NCI-H2107 (cell line): Measurements from ENCODE around the gene GLUD1.
"Not testable (repeated sequence)": the region's sequence is repeated elsewhere in the genome, so short reads cannot be mapped to it uniquely, and the experiment has no call there.

Source experiments
- DNase-seq: peaks from one replicate; lab custom pipeline; 2025; lab: John Stamatoyannopoulos, UW

GLUD1 gene

DNA sequence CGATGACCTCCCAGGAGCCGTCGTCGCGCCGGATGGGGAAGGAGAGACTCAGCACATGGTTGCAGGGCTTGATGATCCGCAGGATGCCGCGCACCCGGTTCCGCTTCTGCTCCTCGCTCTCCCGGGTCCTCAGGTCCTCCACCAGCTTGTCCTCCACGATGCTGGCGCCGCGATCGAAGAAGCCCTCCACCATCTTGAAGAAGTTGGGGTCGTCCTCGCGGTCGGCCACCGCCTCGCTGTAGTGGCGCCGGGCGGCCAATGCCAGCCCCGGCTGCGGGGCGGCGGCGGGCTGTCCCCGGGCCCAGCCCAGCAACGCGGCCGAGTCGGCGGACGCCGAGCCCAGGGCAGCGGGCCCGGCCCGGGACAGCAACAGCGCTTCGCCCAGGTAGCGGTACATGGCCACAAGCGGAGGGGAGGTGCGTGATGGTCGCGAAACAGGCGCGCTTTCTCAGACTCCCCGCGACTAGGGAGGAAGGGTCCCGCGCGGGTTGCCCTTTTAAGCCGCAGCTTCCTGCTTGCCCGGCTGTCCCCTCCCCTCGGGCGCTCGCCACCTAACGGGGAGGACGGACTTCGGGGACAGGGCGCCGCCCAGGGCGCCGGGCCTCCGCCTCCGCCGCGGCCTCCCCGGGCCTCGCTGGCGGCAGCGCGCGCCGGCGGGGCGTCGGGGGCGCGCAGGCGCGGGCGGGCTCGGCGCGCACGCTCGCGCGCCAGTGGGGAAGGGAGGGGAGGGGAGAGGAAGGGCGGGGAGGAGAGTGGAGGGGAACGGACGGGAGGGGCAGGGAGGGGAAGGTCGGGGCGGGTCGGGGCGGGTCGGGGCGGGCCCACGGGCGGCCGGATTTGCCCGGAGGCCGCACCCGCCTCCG, at the start of gene GLUD1, which contains the start of gene SHLD2:
Gene GLUD1, minus strand, starts transcription at position 471 of the 863 bp plus-strand sequence. Its CDS starts 74 bp downstream, at position 397.
Gene SHLD2, plus strand, starts transcription at position 834 of the 863 bp plus-strand sequence. CDS start 56,149 bp downstream, outside the sequence.
- peak; percentile 30 for DNase-seq

DNA sequence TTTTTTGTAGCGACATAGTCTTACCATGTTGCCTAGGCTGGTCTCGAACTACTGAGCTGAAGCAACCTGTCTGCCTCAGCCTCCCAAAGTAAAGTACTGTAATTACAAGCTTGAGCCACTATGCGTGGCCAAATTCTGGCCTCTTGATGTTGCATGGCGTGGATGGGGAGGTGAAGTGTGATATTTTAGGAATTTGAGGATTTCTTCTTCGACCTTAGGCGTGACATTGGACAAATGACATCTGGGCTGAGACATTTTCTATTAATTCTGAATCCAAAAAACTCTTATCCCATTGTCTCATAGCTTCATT, 48.4 kb upstream of the GLUD1 start:
- not testable (repeated sequence) for DNase-seq

DNA sequence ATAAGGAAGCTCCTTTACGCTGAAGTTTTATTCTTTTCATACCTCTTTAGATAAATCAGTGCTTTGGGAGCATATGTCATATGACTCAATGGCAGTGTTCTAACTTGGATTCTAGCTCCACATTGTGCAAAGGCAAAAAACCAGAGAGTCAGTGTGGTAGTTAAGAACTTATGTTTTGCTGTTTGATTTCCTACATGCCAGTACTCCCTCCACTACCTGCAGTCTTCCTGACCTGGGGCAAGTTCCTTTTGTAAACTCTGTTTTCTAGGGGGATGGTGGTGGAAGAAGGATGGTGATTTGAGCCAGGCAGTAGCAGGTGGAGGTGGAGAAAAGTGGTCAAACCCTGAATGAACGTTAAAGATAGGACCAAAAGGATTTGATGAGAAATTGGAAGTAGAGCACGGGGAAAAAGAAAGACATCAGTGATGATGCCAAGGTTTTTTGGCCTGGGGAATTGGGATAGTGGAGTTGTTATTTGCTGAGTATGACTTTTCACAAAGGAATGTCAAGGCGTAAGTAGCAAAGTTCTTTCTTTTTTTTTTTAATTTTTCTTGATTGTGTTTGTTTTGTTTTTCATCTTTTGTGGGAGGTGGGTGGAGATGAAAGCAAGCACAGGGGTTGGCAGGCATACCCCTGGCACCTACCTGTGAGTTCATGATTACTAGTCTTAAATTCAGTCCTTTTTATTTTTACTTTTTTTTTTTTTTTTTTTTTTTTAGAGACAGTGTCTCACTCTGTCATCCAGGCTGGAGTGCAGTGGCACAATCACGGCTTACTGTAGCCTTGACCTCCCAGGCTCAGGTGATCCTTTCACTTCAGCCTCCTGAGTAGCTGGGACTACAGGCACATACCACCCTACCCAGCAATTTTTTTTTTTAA, 47.8 kb upstream of the GLUD1 start:
- not testable (repeated sequence) for DNase-seq

DNA sequence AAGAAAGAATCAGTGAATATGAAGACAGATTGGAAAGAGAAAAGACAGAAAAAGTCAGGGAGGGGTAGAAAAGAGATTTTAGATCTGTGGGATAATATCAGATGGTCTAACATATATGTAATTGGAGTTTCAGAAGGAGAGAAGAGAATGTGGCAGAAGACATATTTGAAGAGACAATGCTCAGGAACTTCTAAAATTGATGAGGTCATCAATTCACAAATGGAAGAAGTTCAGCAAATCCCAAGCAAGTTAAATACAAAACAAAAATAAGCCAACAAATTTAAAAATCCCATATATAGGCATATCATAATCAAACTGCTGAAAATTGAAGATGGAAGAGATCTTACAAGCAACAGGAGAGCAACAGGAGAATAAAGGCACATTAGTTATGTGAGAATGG, 42.8 kb upstream of the GLUD1 start:
- DNase-seq: not testable (repeated sequence)

DNA sequence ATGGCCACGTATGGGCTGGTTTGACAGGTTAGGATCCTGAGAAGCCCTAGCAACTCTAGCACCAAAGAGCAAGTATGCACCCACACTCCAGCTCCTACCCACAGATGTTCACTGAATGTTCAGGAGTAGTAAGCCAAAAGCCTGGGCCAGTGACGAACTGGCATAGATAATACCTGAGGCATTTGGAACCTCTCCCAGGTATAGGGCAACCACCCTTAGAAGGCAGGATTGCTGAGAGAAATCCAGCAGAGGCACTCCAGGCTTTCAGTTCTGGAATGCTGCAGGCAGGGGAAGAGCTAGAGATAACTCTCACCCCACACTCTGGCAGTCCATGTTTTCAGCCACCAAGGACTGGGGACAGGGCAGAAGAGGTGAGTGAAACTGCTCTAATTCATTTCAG, 39.8 kb upstream of the GLUD1 start:
- not testable (repeated sequence) for DNase-seq

DNA sequence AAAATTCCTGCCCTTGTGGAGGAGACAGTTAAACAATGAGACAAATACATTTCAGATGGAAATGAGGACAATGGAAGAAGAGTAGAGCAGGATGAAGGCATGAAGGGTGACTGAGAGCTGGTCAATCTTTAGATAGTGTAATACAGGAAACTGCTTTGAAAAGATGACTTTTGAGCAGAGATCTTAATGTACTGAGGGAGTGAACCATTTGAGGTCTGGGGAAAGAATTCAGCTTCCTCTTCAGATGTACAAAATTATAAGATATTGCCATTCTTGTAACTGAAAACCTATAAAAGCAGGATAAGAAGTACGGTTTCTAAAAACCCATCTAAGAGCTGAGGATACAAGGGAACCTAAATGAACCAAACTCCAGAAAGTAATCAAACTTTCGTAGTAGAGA, 39.3 kb upstream of the GLUD1 start:
- not testable (repeated sequence) for DNase-seq

DNA sequence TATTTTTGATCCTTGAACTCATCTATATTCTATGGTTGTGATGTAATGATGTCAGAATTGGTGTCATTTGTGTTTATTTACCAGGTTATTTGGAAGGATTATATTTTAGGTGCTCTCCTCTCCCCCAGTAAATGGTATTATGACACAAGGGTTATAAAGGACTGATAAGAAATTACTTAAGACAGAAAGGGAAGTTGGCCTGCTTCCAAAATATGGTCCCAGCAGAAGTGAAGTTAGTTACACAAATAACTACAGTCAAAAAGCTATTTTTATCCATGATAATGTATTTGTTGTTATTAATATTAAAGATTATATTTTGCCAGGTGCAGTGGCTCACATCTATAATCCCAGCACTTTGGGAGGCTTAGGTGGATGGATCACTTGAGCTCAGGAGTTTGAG, 37.5 kb upstream of the GLUD1 start:
- DNase-seq: not testable (repeated sequence)

DNA sequence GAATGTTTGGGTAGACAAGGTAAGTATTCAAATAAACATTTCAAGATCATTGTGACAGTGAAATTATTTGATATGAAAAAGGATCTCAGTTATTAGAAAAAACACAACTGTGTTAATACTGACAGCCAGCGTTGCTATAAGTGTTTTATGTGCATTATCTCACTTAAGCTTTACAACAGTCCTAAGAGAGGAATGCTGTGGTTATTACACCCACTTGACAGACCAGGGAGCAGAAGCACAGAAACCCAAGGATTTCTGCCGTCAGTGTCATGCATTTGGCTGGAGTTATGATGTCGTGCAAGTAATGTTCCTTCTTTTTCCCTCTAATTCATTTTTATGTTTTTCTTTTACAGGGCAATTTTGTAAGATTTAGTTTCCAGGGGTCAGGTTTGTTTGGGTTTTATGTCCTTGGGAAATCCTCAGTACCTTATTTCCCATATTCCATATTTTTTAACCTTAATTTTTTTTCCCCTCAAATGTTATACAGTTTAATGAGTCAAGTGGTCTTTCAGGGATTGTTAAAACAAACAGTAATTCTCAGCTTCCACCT, 33.0 kb upstream of the GLUD1 start:
- not testable (repeated sequence) for DNase-seq

DNA sequence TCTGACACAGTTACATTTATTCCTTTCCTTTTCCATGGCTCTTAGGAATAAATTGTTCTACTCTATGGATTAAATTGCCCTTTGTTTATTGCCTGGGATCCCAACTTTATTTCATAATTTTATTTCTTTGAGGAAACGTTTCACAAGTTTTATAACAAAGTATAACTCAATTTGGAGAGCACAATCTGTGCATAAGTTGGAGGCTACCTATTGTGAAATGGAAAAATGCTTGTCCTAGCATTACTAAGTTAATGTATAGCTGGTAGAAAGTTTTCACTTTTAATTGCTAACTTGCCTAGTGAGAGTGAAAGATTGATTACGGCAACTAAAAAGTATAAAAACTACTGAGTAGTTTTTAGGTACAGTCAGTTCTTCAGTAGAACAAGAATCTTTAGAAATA, 32.4 kb upstream of the GLUD1 start:
- DNase-seq: not testable (repeated sequence)

DNA sequence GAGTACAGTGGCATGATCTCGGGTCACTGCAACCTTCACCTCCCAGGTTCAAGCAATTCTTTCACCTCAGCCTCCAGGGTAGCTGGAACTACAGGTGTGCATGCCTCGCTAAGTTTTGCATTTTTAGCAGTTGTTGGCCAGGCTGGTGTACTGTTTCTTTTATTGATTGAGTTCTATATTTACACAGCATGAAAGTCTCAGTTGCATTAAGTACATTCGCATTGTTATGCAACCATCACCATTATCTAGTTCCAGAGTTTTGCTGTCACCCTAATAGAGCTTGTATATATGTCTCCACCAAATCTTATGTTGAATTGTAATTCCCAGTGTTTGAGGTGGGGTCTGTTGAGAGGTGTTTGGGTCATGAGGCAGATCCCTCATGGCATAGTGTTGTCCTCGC, 28.7 kb upstream of the GLUD1 start:
- not testable (repeated sequence) for DNase-seq

DNA sequence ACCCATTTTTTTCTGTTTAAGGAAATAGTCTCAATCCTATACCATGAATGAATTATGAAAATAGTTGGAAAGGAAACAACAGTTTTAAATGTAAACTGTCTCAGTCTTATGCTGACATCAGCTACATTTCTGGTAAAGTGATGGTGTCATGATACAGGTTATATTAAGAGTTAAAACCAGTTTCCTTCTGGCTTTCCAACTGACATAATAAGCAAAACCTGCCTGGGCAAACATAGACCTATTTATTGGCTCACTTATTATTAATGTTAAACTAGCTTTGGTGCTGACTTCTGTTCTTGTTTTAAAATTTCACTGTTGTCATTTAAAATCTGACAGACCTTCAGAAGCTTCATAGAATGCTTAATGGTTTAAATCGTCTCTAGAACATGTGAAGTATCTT, 24.4 kb upstream of the GLUD1 start:
- not testable (repeated sequence) for DNase-seq

DNA sequence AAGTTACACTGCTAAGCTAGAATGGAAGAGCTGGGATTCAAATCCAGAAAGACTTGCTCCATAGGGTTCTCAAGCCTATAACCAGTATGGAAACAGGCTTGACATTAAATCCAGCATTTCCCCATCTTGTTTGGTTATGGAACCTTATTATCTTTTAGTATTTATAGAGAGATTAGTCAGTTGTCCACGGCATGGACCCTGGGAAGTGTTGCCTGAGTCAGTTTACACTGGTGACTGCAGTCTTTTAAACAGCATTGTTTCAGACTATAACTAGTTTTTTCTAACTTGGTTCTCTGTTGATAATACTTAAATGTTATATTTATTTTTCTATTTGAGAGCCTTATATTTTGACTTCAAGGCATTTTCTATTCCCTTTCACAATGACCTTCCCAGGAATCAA, 23.5 kb upstream of the GLUD1 start:
- DNase-seq: not testable (repeated sequence)

DNA sequence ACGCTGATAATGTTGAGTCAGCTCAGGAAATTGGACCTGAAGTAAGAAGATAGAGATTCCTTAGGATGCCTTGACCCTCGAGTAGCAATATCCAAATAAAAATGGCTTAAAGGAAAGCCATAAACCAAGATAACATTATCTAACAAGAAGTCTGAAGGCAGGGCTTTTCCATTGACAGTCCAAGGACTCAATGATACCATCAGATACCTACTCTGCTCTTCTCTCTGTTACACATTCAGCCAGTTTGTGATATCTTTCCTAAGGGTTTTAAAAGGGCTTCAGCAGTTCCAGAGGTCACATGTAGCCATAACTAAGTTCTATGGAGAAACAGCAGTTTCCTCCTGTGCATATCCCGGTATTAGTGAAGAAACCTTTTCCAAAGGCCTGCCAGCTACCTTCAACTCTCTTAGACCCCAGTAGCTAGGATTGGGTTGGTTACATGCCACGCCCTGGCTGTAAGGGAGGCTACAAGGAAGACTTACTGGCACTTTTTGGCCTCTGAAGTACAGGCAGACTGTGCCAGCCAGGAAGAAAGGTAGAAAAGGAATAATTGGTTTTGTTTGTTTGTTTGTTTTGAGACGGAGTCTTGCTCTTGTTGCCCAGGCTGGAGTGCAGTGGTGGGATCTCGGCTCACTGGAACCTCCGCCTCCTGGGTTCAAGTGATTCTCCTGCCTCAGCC, 10.9 kb upstream of the GLUD1 start:
- DNase-seq: no peak

DNA sequence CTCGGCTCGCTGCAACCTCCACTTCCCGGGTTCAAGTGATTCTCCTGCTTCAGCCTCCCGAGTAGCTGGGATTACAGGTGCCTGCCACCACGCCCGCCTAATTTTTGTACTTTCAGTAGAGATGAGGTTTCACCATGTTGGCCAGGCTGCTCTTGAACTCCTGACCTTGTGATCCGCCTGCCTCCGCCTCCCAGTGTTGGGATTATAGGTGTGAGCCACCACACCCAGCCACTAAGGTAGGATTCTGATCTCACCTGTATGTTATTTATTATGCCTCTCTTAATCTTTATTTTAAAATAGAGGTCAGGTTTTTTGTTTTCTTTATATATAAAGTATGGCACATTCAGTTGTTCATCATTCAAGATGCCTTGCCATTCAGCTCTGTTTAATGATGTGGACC, 10.1 kb upstream of the GLUD1 start:
- DNase-seq: not testable (repeated sequence)

DNA sequence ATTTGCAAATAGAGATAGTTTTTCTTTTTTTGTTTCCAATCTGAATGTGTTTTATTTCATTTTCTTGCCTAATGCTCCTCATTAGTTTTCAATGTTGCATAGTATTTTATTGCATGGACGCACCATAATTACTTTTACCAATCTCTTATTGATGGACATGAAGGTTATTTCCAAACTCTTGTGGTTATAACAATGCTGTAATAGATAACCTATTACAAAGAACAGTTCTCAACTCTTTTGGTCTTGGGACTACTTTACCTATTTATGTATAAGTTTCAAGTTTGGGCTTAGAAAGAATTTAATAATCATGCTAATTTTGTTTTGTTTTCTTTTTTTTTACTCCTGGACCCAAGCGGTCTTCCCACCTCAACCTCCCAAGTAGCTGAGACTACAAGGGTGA, 7.4 kb upstream of the GLUD1 start:
- no peak for DNase-seq

DNA sequence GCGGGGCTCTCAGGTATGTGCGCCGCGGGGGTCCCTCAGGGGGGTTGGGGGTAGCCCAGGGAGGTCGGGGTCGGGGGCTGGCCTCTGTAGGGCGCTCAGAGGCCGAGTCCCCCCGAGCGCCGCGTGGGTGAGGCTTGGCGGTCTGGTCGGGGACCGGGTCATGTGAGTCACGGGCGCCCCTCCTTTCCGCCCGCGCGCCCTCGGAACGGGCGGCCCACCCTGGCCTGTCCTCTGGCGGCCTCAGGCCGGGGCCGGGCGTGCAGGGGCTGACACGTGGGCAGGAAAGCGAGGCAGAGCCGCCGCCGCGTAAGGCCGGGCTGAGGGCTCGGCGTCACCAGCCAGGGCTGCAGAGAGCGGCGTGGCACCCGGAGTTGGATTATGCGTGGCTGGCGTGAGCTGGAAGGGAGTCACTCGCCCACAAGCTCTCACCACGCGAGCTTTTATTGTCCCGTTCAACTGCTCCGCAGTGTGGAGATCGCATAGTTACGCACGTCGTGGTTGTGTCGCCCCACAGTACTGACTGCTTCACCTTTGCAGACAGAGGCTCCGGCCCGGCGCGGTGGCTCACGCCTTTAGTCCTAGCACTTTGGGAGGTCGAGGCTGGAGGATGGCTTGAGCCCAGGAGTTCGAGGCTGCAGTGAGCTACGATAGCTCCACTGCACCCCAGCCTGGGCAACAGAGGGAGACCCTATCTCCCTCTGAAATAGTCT, 748 bp upstream of the GLUD1 start:
- no peak for DNase-seq

DNA sequence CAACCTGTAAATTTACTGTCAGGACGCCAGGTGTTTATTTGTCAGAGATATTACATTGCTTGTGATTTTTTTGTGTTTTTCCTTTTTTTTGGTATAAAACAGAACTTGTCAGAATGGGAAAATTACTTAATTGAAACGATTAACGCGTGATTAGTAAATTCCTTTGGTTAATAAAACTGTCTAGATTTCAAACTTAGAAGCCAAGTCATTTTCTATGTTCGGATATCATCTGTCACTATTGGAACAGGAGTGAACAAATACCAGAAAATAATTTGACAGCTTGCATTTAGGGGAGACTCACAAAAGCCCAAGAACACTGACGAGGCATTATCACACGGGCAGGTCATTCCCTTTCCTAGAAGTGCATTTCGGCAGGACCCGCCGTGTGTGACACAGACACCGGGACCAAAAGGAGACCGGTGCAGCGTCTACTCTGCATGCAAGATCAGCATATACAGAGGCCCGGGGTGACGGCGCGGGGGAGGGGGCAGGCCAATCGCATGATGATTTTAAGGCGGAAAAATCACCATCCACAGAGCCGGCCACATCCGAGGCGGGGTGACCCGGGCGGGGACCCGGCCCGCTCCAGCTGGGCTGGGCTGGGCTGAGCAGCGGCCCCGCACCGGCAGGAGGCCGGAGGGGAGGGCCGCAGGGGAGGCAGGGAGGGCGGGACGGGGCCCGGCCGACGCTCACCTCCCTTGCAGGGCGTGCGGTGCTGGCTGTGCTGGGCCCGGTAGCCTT, 841 bp downstream of the GLUD1 start:
- no peak for DNase-seq

DNA sequence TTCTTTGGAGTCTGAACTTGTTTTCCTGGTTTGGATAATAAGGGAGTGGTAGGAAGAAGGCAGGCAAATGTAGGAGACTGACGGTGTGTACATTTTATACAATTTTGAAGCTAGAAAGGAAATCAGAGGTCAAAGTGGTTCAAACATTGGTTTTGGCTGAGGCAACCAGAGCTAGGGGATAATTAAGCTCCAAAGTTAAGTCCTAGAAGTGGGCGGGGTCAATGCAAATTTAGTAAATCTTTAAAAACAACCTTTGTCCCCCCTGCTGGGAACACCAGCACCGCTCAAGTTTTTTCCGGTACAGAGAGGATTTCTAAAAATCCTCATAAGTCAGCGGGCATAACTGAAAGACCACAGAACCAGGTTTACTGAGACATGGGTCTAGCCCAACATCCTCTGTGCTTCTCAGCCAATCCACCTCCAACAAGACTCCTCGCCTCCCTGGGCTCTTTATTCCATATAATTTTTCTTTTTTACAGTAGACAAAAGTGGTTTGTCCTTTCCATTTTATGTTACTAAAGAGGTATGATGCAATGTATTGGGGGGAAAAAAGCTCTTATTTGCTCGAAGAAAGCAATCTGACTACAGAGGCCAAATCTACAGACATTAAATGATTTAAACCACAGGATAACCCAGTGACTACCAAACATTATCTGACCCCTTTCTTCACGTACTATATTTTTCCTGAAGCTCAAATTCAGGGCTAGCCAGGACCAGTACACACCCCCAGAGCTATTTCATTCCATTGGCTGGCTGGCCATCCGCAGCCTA, 1.6 kb downstream of the GLUD1 start:
- DNase-seq: no peak

DNA sequence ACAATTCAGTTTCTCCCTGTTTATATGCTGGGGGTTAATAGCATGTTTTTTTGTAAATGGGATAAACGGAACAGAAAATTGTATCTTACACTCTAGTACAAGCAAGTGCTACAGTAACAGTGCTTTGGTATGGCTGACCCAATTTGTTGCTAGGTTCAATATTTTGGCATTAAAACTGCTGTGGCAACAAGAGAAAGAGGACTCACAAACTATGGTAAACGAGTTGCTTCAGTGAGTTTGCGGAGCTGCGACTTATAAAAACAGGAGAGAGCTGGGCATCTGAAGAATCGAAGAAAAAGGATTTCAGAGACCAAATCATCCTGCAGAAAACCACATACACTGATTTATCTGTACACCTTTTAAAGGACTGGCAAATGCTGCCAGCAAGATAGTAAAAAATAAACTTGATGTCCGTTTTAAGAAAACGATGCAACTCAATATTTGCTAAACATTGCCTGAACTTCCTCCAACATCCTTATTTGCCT, 2.2 kb downstream of the GLUD1 start:
- no peak for DNase-seq

DNA sequence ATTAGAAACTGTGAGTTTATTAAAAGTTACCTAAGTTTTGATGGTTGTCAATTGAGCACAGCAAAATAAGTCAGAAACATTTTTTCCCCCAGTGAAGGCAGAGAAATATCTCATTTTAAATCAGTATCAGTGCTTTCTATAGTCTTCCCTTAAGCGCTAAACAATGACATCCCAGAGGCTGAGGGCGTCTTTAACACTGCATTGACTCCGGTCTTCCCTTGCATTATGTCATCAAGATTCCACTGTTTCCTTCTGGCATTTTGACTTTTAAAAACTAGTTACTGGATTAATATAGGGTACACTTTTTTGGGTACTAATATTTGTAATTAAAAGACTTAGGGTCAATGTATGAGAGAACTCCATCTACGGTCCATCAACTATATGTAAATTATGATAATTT, 3.9 kb downstream of the GLUD1 start:
- DNase-seq: no peak
